Transverse colon (tissue), 4 donors: ENCODE measurements around the gene USP37.

Experiments
- POLR2AphosphoS5 ChIP-seq, 3 donors: sonication (generic); formaldehyde crosslinking; IDR thresholded peaks; one replicate each; pipeline ENCODE4 v1.6.1; 2016; ENCODE audit warnings: antibody characterized with exemption in 3 of 3
- TF ChIP-seq, protein P1 (sequence below), 5 experiments: fragments of 200-600 bp in 3 of 5; fragments of 450-650 bp in 2 of 5; sonication (generic) in 3 of 5; IDR thresholded peaks; 1 replicate in 2 of 5; 2 replicates in 3 of 5; pipeline ENCODE4 v1.5.1; 2016 to 2017; ENCODE audit warnings: antibody characterized with exemption in 5 of 5, inconsistent platforms in 3 of 5, mild to moderate bottlenecking in 2 of 5, moderate library complexity in 1 of 5

DNA sequence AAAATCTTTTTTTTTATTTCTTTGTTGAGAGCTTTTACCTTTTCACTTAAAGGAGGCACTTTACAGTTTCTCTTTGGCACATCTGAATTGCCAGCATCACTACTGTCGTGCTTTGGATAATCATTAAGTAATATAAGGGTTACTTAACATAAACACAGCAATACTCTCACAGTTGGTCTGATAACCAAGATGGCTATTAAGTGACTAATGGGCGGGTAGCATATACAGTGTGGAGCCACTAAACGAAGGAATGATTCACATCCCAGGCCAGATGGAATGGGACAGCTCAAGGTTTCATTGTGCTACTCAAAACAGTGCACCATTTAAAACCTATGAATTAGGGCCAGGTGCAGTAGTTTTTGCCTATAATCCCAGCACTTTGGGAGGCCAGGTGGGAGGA lies 28.1 kb downstream of the USP37 start:
- TF ChIP-seq, protein P1, sequence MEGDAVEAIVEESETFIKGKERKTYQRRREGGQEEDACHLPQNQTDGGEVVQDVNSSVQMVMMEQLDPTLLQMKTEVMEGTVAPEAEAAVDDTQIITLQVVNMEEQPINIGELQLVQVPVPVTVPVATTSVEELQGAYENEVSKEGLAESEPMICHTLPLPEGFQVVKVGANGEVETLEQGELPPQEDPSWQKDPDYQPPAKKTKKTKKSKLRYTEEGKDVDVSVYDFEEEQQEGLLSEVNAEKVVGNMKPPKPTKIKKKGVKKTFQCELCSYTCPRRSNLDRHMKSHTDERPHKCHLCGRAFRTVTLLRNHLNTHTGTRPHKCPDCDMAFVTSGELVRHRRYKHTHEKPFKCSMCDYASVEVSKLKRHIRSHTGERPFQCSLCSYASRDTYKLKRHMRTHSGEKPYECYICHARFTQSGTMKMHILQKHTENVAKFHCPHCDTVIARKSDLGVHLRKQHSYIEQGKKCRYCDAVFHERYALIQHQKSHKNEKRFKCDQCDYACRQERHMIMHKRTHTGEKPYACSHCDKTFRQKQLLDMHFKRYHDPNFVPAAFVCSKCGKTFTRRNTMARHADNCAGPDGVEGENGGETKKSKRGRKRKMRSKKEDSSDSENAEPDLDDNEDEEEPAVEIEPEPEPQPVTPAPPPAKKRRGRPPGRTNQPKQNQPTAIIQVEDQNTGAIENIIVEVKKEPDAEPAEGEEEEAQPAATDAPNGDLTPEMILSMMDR (IDR thresholded peaks at IDR 0.05): no peak
- no peak for TF ChIP-seq POLR2AphosphoS5 (IDR thresholded peaks at IDR 0.05)
